ENCODE data around the gene NEK6.

Gene NEK6

DNA sequence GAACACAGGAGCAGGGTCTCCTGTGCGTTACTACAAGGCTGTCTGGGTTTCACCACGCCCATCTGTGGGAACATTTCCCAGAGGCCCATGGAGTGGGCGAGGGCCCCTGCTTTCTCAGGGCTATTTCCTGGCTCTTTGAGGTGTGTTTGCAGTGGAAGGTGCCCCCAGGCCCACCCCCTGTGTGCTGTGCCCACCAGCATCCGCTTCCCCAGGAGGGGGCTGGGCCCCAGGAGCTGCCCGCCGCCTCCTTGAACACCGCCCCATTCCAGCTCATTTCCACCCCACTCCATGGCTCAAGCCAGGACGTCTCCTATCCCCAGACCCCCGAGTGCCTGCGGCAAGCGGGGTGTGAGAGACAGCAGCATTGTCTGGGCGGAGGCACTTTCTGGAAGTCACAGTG lies 70.5 kb downstream of the NEK6 start:
- DNase-seq = no peak

DNA sequence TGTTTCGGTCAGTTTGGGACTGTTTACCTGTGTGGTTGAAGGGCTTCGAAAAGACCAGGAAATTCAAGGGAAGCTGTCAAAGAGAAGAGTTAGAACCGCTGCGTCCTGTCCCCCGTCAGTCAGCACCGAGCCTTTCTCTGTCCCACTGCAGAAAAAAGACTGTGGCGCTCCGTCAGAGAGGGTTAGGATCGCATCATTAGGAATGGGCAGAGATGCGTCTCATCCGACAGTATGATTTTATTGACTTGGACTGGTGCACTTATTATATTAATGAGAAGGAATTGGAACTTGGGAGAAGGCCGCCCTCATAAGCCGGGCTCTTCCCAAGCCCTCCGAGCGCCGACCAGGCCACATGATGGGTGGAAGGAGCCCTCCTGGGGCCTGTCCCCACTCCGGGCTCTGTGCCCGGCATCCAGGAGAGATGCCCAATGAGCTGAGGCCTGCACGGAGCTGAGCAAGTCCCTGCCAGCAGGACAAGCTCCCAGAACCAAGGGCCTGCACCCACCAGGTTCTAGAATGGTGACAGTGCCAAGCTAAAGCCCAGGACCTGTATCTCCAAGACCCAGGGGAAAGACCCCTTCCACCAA lies 71.5 kb downstream of the NEK6 start:
- DNase-seq = no peak

DNA sequence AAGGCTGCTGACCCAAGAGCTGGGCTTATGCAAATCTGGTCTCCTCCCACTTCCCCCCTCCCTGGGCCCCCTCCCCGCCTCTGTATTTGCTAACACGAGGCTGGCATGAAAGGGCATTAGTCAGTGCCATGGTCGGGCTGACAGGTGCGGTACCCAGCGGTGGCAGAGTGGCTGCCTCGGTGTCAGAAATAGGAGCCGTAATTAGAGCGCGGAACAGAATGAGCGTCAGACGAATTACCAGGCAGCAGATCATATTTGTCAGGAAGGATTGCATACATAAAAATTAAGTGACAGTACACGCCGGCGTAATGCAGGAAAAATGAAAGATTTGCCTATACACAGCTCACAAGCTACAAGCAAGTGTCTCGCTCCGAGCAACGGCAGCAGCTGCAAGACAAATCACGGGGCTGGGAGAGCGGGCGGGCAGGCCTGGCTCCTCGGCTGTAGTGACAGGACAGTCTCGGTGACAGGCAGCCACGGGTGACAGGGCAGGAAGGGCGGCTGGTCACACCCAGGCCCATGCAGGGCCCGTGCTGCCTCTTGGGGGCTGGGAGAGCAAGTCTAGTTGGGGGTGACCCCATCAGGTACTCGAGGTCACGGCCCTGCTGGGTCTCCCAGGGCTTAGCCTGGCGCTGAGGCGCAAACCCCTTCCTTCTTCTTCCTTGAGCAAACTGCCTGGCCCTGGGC lies 72.4 kb downstream of the NEK6 start:
- DNase-seq = no peak

- no peak for DNase-seq
These were observed 73.8 kb downstream of the NEK6 start for GRCh38 chr9:124331580-124331979.

GRCh38 chr9:124332361-124333202 lies 74.8 kb downstream of the NEK6 start:
- no peak for DNase-seq

DNA sequence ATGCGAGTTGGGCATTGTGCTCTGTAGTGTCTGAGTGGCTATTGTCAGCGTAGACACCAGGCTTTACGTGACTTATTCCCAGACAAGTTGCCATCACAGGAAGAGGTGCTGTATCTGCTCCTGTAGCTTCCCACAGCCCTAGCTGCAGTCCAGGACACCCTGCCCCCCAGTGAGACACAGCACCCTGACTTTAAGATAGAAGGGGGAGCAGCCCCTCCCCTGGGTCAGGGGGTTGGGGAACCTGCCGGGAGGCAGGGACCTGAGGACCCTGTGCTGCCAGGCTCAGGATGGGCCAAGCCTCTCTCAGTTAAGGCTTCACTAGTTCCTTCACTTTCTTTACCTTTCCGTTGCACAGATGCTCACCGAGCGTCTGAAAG lies 75.4 kb downstream of the NEK6 start:
- DNase-seq = no peak

DNA sequence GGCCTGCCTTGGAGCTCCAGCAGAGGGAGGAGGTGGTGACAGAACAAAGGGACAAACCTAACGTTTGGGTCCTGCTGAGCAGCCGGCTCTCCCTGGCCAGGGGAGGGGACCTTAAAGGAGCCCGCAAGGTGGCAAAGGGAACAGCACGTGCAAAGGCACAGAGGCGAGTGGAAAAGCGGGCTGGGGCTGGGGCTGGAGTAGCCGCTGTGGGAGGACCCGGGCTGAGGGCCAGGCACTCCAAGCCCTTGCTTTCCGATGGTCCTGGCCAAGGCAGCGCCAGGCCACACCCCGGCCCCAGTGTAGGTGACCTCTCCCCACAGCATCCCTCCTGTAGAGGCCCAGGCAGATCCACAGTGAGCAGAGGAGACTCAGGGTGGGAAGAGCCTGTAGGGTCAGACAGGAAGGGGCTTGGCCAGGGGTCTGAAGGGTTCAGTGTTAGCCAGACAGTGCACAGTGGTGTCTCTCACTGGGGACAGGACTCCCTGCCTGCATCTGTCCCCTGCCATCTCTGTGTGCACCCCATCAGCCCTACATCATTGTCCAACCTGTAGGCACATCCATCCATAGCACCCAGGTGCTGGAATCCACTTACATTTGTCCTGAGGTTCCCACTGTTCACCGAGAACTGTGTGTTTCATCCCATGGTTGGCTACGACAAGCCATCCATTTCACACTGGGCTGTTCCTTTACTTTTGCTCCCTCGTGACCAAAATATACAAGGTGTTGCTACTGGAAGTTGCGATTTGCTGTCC lies 77.0 kb downstream of the NEK6 start:
- DNase-seq = no peak

DNA sequence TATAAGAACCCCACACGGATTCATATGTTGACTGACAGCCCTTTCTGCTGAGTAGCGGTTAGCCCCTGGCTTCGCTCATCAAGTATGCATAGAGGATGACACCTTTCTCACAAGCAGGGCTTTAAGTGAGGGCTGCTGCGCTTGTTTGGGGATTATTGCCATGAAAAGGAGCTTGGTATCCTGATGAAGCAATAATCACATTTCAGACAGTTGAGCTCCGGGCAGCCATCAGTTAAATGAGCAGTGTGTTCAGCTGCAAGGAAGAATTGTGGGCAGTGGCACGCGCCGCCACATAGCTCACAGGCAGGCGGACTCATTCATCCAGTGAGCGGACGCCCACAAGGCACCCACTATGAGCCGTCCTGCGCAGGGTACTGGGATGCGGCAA lies 77.6 kb downstream of the NEK6 start:
- no peak for DNase-seq

DNA sequence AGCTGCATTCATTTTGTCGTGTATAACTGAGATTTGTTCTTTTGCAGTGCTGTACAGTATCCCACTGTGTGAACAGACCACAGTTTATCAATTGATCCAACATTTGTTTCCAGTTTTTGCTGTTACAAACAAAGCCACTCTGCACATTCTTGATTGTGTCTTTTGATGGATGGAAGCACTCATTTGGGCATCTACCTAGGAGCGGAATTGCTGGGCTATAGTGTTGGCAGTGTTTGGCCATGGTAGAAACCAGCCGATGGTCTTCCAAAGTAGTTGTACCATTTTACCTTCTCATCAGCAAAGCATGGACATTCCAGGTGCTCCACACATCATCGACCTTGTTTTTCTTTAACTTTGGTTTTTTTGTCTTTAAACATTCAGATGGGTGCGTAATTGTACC lies 79.8 kb downstream of the NEK6 start:
- no peak for DNase-seq

GRCh38 chr9:124339603-124340146 lies 81.9 kb downstream of the NEK6 start:
- DNase-seq = no peak

DNA sequence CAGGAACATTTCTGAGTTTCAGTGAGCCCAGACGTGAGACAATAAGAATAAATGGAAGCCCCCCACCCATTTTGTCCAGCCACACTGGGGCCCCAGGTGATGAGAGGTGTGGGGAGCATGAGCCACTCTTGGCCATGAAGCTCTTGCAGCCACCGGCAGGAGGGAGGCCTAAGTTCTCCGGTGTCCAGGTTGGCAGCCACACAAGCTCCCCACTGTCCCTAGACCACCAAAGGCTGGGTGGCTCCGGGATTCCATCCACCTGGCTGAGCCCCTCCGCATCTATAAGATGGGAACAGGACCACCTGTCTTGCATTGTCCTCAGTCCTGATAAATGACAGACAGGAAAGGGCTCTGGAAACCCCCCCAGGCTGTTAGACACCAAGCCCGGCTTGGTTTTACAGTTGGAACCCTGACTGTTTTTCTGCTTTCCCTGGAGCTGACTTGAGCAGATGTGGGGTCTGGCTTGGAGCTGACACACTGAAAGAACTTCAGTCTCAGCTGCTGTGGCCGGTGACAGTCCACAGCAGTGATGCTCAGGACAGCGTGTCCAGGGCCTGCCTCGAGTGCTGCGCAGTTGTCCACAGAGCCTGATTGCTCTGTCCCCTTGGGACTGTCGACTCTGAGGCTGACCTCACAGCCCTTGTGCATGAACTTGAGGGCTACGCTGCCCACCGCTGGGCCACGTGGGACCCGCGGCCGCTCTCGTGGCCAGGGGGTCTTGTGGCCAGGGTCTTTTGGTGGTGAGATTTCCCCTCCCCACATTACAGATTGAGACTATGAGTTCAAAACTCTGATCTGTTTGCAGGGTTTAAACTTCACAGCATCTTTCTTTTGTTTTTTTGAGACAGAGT lies 82.7 kb downstream of the NEK6 start:
- no peak for DNase-seq

DNA sequence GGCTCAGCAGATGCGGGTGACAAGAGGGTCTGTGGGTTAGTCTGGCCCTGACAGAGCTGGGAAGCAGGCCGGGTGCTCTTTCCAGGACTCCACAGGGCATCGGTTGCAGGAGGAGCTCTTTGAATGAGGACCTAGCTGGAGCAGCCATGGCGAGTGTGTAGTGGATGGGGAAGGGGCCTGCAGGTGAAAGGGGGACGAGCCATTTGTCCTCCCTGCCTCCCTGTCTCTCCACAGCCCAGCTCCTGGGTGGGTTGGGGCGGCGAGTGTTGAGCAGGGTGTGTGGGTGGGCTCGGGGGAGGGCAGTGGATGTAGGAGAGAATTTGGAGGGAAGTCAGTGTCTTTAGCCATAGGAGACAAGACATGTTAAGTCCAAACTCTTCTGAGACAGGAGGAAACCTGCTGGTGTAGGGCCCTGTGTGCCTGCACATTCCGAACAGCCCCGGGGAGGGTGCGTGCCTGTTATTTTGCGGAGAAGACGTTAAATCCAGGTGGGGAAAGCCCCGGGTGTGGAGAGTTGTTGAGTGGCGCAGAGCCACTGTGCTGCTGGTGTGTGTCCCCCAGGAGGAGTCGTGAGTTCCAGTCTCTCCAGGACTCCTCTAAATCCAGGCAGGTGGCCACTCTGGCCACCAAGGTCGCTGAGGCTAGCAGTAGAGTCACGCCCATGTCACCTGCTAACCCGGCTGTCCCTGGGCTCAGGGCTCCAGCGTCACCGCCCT lies 83.9 kb downstream of the NEK6 start:
- DNase-seq = no peak

- DNase-seq = no peak
These were observed 84.6 kb downstream of the NEK6 start for GRCh38 chr9:124342402-124342775.

- DNase-seq = peak; percentile 78
These were observed 85.2 kb downstream of the NEK6 start for GRCh38 chr9:124342776-124343485.

DNA sequence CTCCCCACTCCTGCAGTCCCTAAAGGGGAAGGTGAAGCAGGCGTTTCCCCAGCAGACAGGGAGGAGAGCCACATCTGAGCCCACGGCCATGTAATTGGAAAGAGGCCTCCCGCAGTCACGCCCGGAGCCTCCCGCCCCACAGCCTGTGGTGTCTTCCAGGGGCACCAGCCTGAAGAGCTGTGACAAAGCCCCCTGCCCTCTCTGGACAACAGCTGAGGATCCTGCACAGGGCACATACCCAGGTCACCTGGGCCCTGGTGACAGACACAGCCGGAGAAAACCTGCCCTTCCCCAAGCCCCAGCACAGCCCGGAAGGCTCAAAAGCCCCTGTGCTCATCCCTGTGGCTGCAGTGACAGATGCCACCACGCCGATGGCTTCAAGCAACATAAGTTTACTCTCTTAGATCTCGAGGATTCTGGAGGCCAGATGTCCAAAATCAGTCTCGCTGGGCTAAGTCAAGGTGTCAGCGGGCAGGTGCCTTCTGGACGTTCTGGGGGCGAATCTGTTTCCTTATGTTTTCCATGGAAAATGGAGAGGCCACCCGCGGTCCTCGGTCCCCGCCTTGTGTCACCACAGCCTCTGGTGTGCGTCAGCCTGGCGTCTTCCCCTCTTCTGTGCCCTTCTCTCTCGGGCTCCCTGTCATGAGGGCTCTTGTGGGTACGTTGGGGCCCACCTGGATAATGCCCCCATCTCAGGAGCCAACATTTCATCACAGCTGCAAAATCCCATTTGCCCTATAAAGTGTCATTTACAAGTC lies 86.0 kb downstream of the NEK6 start:
- peak; percentile 40 for DNase-seq

DNA sequence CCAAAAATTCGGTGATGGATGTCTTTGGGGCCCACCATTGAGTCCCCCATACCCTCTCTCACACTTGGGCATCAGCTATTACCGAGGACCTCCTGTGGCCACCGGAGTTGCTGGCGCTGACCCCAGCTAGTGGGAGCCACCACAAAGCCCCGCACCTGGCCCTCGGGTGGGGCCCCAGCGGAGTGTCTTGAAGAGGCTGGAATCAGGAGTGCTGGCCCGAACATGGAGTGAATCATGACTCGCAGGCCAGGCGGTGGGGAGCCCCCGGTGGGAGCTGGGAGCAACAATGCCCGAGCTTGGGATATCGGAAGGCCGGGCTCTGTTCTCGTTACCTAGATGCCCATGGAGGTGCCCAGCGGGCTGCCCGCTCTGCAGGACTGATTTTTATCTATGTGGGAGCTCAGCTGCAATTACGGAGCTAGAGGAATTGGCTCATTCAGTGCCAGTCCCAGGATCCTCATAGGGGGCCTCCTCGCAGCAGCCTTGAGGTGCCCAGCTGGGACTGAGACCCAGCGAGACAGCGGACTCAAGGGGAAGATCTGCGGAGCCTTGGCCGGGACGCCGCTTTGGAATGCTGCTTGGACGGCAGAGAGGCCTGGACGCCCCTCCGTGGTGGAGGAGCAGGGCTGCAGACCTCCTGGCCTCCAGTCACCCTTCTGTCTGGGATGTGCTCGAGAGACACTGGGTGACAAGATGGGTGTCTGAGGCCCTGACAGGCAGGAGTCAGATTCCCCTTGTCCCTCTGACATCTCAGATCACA lies 86.7 kb downstream of the NEK6 start:
- DNase-seq = no peak

DNA sequence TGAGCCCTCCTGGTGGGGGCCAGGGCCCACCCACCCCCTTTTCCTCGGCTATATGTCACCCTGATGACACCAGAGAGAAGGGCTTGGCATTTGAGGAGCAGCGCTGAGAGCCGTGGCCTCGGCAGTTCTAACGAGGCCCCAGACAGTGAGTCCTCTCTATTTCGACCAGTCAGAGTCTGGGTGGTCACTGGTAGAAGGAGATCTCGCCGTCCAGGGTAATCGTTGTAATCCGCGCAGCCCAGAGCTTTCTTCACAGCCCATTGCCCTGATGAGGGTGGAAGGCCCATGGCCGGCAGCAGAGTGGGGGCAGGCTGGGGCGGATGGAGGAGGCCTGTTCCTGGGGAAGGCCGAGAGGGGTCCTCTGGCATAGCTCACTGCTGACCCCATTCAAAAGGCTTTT lies 87.3 kb downstream of the NEK6 start:
- no peak for DNase-seq

GRCh38 chr9:124345751-124346281 lies 88.1 kb downstream of the NEK6 start:
- DNase-seq = no peak

All from NCI-H345 (cell line).